Esophagus muscularis mucosa (tissue), 4 donors: ENCODE measurements around the gene ADPRHL1. TPM values are rescaled to one million over a fixed set of nuclear protein-coding genes. Genes with fewer than 3 reads are reported as not detected.
A peak's percentile ranks its signal among the peaks of the same experiment; 100 is the strongest.

Experiments
- DNase-seq: peaks from one replicate; pipeline ENCODE4 v3.0.0-alpha.2; 2017; ENCODE audit errors: extremely low spot score
- H3K27ac ChIP-seq, 4 donors: fragments of 200-600 bp; sonication (generic); replicated peaks in 1 of 4; 1 replicate in 3 of 4; 2 replicates in 1 of 4; pipeline ENCODE4 v1.5.1; 2016 to 2019; ENCODE audit warnings: mild to moderate bottlenecking in 1 of 4
- H3K27me3 ChIP-seq, 4 donors: fragments of 200-600 bp; sonication (generic); one replicate each; pipeline versions ENCODE4 v1.5.1 to v1.6.0; 2016 to 2019
- H3K36me3 ChIP-seq, 4 donors: fragments of 200-600 bp; sonication (generic); one replicate each; pipeline ENCODE4 v1.5.1; 2016 to 2019
- H3K4me1 ChIP-seq, 4 donors: fragments of 200-600 bp; sonication (generic); one replicate each; pipeline ENCODE4 v1.5.1; 2016 to 2019
- H3K4me3 ChIP-seq, 4 donors: fragments of 200-600 bp; sonication (generic); 1 replicate in 2 of 4; 2 replicates in 2 of 4; pipeline ENCODE4 v1.5.1; 2016 to 2019; ENCODE audit warnings: mild to moderate bottlenecking in 4 of 4, moderate library complexity in 1 of 4
- H3K9me3 ChIP-seq, 4 donors: fragments of 200-600 bp; sonication (generic); 1 replicate in 3 of 4; 2 replicates in 1 of 4; pipeline ENCODE4 v1.5.1; 2016 to 2019
- CTCF ChIP-seq, 3 experiments: fragments of 200-600 bp in 2 of 3; fragments of 450-650 bp in 1 of 3; sonication (generic) in 2 of 3; IDR thresholded peaks; one replicate each; pipeline ENCODE4 v1.5.1; 2017 to 2019; ENCODE audit warnings: antibody characterized with exemption in 3 of 3, mild to moderate bottlenecking in 2 of 3, moderate library complexity in 1 of 3
- EP300 ChIP-seq: sonication (generic); formaldehyde crosslinking; IDR thresholded peaks from one replicate; pipeline ENCODE4 v1.6.1; 2017; ENCODE audit warnings: antibody characterized with exemption
- POLR2A ChIP-seq: fragments of 450-650 bp; IDR thresholded peaks from one replicate; pipeline ENCODE4 v1.6.1; 2017; ENCODE audit warnings: antibody characterized with exemption, moderate library complexity, mild to moderate bottlenecking, low read depth
- POLR2AphosphoS5 ChIP-seq, 2 donors: sonication (generic); formaldehyde crosslinking; IDR thresholded peaks; one replicate each; pipeline ENCODE4 v1.6.1; 2017; ENCODE audit warnings: antibody characterized with exemption in 2 of 2
- WGBS: methylation state at CpG from one replicate; pipeline ENCODE4 v1.1.5; 2018; 5-methylcytosine and 5-hydroxymethylcytosine counted together
- intact Hi-C: fragments of 100-400 bp; cut with DNase I; formaldehyde crosslinking; loops from one replicate; pipeline ENCODE4 v1.15.1; 2023
- total RNA-seq, 4 donors: library from RNA; depleted of rRNA; stranded (reverse); fragments of >200 nt; gene quantifications; one replicate each; pipeline versions ENCODE4 v1.1.0 to v1.2.1, GENCODE V29; 2016

The ADPRHL1 gene
- total RNA-seq, 4 donors from 2014 or later: 6.9 to 26.2 (median 11.0) TPM

GRCh38 chr13:113412440-113412839, 40.8 kb downstream of the ADPRHL1 start:
- 95% methylated on average over 20 of the region's 27 CpGs for WGBS
- H3K9me3 ChIP-seq: no peaks in the 10 kb centered on the region
- TF ChIP-seq CTCF (IDR thresholded peaks at IDR 0.05) (no peak), POLR2A (no peak), POLR2AphosphoS5 (IDR thresholded peaks at IDR 0.05) (no peak), EP300 (no peak)
- DNase-seq: no peak
- peak overlapping the region; percentile 44 to 82 (median 81) for H3K27ac ChIP-seq
- H3K4me3 ChIP-seq: no peak overlapping the region
- H3K4me1 ChIP-seq: peaks cover 34 to 55% (median 48%) of the 10 kb centered on the region in 4 donors
- intact Hi-C loops: no loop called here
- H3K27me3 ChIP-seq: peaks cover 0 to 33% (median 0%) of the 10 kb centered on the region in 4 donors
- H3K36me3 ChIP-seq: peaks cover 0 to 5% (median 0%) of the 10 kb centered on the region in 4 donors

GRCh38 chr13:113411216-113412023, 41.9 kb downstream of the ADPRHL1 start:
- no peak for TF ChIP-seq POLR2A
- peak in 1 of 2 donors; percentile 19 for TF ChIP-seq POLR2AphosphoS5 (IDR thresholded peaks at IDR 0.05)
- Histone ChIP-seq H3K4me1 (peaks cover 39 to 55% (median 48%) of the 10 kb centered on the region in 4 donors), H3K36me3 (peaks cover 0 to 13% (median 0%) of the 10 kb centered on the region in 4 donors), H3K27ac (peak overlapping the region; percentile 81 to 83 (median 82)), H3K9me3 (no peaks in the 10 kb centered on the region), H3K4me3 (peak overlapping the region in 1 of 4 donors; percentile 44), H3K27me3 (peaks cover 0 to 44% (median 0%) of the 10 kb centered on the region in 4 donors)
- 77% methylated on average over 23 of the region's 30 CpGs for WGBS
- intact Hi-C loops: no loop called here
- no peak for DNase-seq

- Histone ChIP-seq H3K27ac (peak overlapping the region; percentile 81 to 83 (median 82)), H3K4me1 (peaks cover 40 to 55% (median 48%) of the 10 kb centered on the region in 4 donors), H3K36me3 (peaks cover 0 to 21% (median 0%) of the 10 kb centered on the region in 4 donors), H3K4me3 (peak overlapping the region in 3 of 4 donors; percentile 22 to 44 (median 23)), H3K27me3 (peaks cover 0 to 51% (median 0%) of the 10 kb centered on the region in 4 donors), H3K9me3 (no peaks in the 10 kb centered on the region)
- no peak for DNase-seq
- intact Hi-C loops: no loop called here
- TF ChIP-seq POLR2AphosphoS5 (IDR thresholded peaks at IDR 0.05) (peak; percentile 43 to 57), EP300 (no peak)
- WGBS: 49% methylated on average over 25 of the region's 34 CpGs
Observed at GRCh38 chr13:113410472-113411201, 42.7 kb downstream of the ADPRHL1 start.

GRCh38 chr13:113408562-113408961, 44.7 kb downstream of the ADPRHL1 start:
- Histone ChIP-seq H3K4me3 (no peak overlapping the region), H3K27me3 (peaks cover 0 to 61% (median 0%) of the 10 kb centered on the region in 4 donors), H3K36me3 (peaks cover 0 to 32% (median 0%) of the 10 kb centered on the region in 4 donors), H3K4me1 (peaks cover 29 to 40% (median 35%) of the 10 kb centered on the region in 4 donors), H3K27ac (peak overlapping the region in 1 of 4 donors; percentile 81), H3K9me3 (no peaks in the 10 kb centered on the region)
- TF ChIP-seq EP300: no peak
- WGBS: 88% methylated on average over 3 of the region's 3 CpGs
- intact Hi-C loops: no loop called here
- DNase-seq: no peak

GRCh38 chr13:113407531-113408393, 45.5 kb downstream of the ADPRHL1 start:
- Histone ChIP-seq H3K27ac (peak overlapping the region in 1 of 4 donors; percentile 81), H3K4me3 (no peak overlapping the region), H3K27me3 (peaks cover 0 to 65% (median 0%) of the 10 kb centered on the region in 4 donors), H3K4me1 (peaks cover 23 to 40% (median 28%) of the 10 kb centered on the region in 4 donors), H3K9me3 (no peaks in the 10 kb centered on the region), H3K36me3 (peaks cover 0 to 32% (median 0%) of the 10 kb centered on the region in 4 donors)
- no peak for TF ChIP-seq POLR2A
- no peak for TF ChIP-seq POLR2AphosphoS5 (IDR thresholded peaks at IDR 0.05)
- TF ChIP-seq CTCF (IDR thresholded peaks at IDR 0.05): no peak
- no peak for TF ChIP-seq EP300
- WGBS: 81% methylated on average over 33 of the region's 41 CpGs
- intact Hi-C loops: no loop called here
- no peak for DNase-seq
